T47D (cell line): ENCODE results near the gene FCHSD1.
A peak's percentile ranks its signal among the peaks of the same experiment; 100 is the strongest.

Experiments used
- DNase-seq, 2 experiments: peaks; one replicate each; pipeline versions ENCODE4 v3.0.0 to v3.0.0-alpha.2; 2011 to 2012; ENCODE audit warnings: low read depth in 1 of 2, low spot score in 1 of 2
- JUND ChIP-seq: IDR thresholded peaks from 2 replicates; pipeline ENCODE4 v1.6.1; 2012; ENCODE audit warnings: low read depth
- in situ Hi-C: cut with HindIII; loops from 2 replicates; pipeline ENCODE4 v1.10.0; 2016; ENCODE audit warnings: low sequenced_read_pairs, low pct_unique_long_range_greater_than_20kb

The FCHSD1 gene

GRCh38 chr5:141683596-141684141 is 32.5 kb upstream of the FCHSD1 start:
- in situ Hi-C loops: no loop called here
- no peak for TF ChIP-seq JUND
- no peak for DNase-seq

DNA sequence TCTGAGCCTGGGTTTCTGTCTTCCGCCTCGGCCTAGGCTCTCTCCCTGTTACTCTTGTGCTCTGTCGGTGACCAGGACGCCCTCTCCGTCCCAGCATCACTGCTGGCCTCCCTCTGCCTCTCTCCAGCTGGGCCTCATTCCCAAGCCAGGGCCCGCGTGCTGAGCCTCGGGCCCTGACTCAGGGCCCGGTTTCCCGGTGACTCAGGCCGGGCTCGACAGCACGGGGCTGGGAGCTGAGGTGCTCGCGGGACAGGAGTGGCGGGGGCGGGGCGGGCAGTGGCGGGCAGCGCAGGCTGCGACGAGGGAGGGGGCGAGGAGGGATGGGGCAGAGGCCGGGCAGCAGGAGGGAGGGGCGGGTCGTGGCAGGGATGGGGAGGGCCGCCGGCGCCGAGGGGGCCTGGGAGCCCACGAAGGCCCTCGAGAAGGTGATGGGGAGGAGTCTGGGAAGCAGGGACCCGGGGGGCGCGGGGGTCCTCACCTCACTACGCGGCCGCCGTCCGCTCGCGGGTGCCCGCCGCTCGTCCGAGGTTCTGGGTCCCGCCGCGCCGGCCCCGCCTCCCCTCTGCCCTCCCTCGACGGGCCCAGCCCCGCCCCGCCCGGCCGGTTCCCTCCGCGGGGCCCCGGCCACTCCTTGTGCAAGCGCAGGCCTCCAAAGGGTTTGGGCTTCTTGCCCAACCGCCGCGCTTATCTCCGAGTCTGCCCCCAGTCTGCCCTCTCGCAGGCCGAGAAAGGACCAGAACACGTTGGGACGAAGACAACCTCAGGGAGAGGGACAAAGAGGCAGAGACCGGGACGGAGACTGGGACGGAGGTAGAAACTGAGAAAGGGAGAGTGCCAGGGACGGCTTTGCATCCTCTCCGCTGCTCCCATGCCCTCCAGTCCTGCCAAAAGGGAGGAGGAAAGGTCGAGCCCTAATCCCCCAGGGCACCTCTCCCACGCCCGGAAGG is 30.8 kb upstream of the FCHSD1 start, which contains the start of gene ARAP3:
ARAP3 (minus strand) TSS at position 536 of the 947 bp plus-strand sequence. CDS start 1,744 bp downstream, outside the sequence.
- no peak for TF ChIP-seq JUND
- in situ Hi-C loops: no loop called here
- DNase-seq: peak; percentile 48 to 60

GRCh38 chr5:141681295-141681694 is 30.1 kb upstream of the FCHSD1 start:
- DNase-seq: no peak
- in situ Hi-C loops: no loop called here
- TF ChIP-seq JUND: no peak

DNA sequence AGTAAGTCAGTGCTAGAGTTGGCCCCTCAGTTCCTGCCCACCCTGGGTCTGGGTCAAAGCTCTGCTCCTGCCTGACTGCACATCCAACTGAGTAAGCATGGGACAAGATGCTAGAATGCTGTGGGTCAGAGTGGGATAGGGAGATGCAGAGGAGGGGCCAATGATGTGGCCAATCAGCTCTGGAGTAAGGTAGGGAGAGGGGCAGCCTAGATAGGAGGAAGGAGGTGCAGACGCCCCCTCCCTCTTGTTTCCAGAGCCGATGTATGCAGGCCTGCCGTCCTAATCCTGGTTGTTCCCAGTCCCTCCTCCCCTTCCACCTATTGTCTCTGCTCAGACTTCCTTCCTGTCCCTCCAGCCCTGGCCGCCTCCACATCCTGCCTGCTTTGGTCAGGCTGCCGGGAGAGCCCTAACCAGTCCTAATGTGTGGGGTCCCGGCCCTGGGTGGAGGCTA is 29.6 kb upstream of the FCHSD1 start:
- TF ChIP-seq JUND: no peak
- in situ Hi-C loops: no loop called here

DNA sequence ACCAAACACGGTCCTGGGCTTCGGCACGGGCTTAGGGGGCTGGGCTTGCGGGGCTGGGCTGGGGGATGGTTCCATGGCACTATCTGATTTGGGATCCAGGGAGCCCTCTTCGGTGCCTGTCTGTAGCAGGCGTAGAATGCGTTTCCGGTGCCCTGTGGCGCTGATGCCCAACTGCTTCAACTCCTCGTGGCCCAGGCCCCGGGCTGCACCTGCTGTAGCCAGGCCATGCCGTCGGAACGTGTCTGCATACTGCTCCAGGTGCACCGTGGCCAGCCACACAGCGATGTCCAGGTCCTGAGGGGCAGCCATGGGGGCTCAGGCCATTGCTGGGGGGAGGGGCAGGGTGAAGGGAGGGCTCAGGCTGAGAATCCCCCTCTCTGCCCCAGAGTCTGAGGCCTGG is 29.0 kb upstream of the FCHSD1 start:
- no peak for TF ChIP-seq JUND
- in situ Hi-C loops: no loop called here
- DNase-seq: no peak

More for the DNA sequence above, 29.6 kb upstream of the FCHSD1 start:
- DNase-seq: no peak

- no peak for DNase-seq
- TF ChIP-seq JUND: no peak
- in situ Hi-C loops: no loop called here
Observed at GRCh38 chr5:141677415-141677814, 26.2 kb upstream of the FCHSD1 start.

GRCh38 chr5:141675672-141676071 is 24.5 kb upstream of the FCHSD1 start:
- in situ Hi-C loops: no loop called here
- DNase-seq: no peak
- TF ChIP-seq JUND: no peak

- DNase-seq: no peak
- TF ChIP-seq JUND: no peak
- in situ Hi-C loops: no loop called here
Observed at GRCh38 chr5:141674747-141675146, 23.5 kb upstream of the FCHSD1 start.

- in situ Hi-C loops: no loop called here
- no peak for DNase-seq
- no peak for TF ChIP-seq JUND
Observed at GRCh38 chr5:141672841-141673813, 21.9 kb upstream of the FCHSD1 start.

GRCh38 chr5:141672071-141672840 is 21.0 kb upstream of the FCHSD1 start:
- in situ Hi-C loops: no loop called here
- DNase-seq: no peak
- no peak for TF ChIP-seq JUND

- TF ChIP-seq JUND: no peak
- in situ Hi-C loops: no loop called here
Observed at GRCh38 chr5:141669520-141669919, 18.3 kb upstream of the FCHSD1 start.

More at GRCh38 chr5:141669520-141669919, 18.3 kb upstream of the FCHSD1 start:
- DNase-seq: peak in 1 of 2 experiments; percentile 24
